ENCODE data around the gene RNF43.

Gene RNF43

DNA sequence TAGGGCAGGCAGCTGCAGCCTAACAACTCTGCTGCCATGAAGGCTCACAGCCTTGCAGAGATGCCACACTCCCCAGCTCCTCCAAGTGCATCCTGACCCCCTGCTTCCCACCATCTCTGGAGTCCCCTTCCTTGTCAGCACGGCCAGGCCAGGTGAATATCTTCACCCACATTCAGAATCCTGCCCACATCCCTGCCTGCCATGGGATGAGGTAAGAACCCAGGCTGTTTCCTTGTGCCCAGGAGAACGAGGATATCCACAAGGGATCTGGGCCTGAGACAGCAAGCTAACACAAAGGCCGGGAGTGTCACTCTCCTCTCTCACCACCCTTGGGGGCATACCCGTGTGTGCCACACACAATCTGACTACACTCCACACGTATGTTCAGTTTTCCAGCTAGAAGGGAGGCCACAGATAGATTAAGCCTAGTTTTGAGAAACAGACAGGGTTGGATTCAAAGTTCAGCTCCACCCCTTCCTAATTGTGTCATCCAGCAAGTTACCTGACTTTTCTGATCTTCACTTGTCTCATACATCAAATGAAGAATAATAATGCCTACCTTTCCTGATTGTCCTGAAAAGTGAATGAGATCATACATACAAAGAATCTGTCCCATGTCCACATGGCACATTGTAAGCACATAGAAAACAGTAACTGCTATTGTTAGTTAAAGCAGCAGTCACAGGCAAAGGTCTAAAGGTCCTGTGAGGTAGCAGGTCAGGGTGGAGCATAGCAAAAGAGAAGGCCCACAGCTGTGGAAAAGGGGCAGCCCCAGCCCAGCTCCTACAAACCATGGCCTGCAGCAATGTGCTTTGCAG lies 47.9 kb downstream of the RNF43 start:
- no peak overlapping the region for H3K27ac ChIP-seq
- TF ChIP-seq ZFX (IDR thresholded peaks at IDR 0.05) = no peak
- TF ChIP-seq, protein P1, sequence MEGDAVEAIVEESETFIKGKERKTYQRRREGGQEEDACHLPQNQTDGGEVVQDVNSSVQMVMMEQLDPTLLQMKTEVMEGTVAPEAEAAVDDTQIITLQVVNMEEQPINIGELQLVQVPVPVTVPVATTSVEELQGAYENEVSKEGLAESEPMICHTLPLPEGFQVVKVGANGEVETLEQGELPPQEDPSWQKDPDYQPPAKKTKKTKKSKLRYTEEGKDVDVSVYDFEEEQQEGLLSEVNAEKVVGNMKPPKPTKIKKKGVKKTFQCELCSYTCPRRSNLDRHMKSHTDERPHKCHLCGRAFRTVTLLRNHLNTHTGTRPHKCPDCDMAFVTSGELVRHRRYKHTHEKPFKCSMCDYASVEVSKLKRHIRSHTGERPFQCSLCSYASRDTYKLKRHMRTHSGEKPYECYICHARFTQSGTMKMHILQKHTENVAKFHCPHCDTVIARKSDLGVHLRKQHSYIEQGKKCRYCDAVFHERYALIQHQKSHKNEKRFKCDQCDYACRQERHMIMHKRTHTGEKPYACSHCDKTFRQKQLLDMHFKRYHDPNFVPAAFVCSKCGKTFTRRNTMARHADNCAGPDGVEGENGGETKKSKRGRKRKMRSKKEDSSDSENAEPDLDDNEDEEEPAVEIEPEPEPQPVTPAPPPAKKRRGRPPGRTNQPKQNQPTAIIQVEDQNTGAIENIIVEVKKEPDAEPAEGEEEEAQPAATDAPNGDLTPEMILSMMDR (conservative IDR thresholded peaks at IDR 0.05) = no peak

DNA sequence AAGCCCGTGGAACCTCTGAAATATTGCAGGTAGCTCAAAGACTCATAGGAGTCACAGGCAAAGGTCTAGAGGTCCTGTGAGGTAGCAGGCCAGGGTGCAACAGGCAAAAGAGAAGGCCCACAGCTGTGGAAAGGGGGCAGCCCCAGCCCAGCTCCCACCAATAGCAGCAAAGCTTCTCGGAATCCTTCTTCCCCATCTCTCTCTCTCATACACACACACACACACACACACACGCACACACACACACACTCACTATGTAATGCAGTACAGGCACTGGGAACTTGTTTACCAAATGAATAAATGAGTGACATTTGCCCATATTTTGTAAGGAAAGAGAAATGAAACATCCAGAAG lies 48.5 kb downstream of the RNF43 start:
- no peak overlapping the region for H3K27ac ChIP-seq

More for the DNA sequence above, 48.5 kb downstream of the RNF43 start:
- TF ChIP-seq ZFX (IDR thresholded peaks at IDR 0.05) = no peak
